NB4 (cell line): ENCODE results near the gene NTN3.

Source experiments
- DNase-seq: peaks from one replicate; pipeline ENCODE4 v3.0.0; 2010; ENCODE audit warnings: low read depth
- H3K4me3 ChIP-seq: one replicate; pipeline ENCODE4 v1.5.1; 2011; ENCODE audit warnings: mild to moderate bottlenecking, low read depth, low read length, moderate library complexity
- CTCF ChIP-seq: IDR thresholded peaks from one replicate; pipeline ENCODE4 v1.5.1; 2012; ENCODE audit warnings: low read depth, low read length
- MAX ChIP-seq: IDR thresholded peaks from 2 replicates; pipeline ENCODE4 v1.6.1; 2011; ENCODE audit warnings: low read depth, low read length
- MYC ChIP-seq: IDR thresholded peaks from 2 replicates; pipeline ENCODE4 v1.6.1; 2011; ENCODE audit warnings: low read depth, low read length
- POLR2A ChIP-seq: IDR thresholded peaks from 2 replicates; pipeline ENCODE4 v1.6.1; 2011; ENCODE audit warnings: mild to moderate bottlenecking; ENCODE audit not compliant: insufficient read length; ENCODE audit errors: extremely low read depth

The NTN3 gene

GRCh38 chr16:2501946-2502895, 31.1 kb downstream of the NTN3 start:
- DNase-seq = no peak
- H3K4me3 ChIP-seq = no peak overlapping the region
- TF ChIP-seq MAX = no peak
- no peak for TF ChIP-seq MYC
- no peak for TF ChIP-seq CTCF
- no peak for TF ChIP-seq POLR2A

- no peak for DNase-seq
- no peak overlapping the region for H3K4me3 ChIP-seq
- TF ChIP-seq MYC = no peak
- no peak for TF ChIP-seq MAX
- TF ChIP-seq POLR2A = no peak
- no peak for TF ChIP-seq CTCF
Observed at GRCh38 chr16:2505695-2506094, 34.6 kb downstream of the NTN3 start.

- no peak overlapping the region for H3K4me3 ChIP-seq
- no peak for DNase-seq
- no peak for TF ChIP-seq POLR2A
- no peak for TF ChIP-seq CTCF
- no peak for TF ChIP-seq MAX
- no peak for TF ChIP-seq MYC
Observed at GRCh38 chr16:2507052-2507659, 36.1 kb downstream of the NTN3 start.

GRCh38 chr16:2507665-2508064, 36.6 kb downstream of the NTN3 start:
- TF ChIP-seq CTCF = no peak
- no peak for TF ChIP-seq MAX
- TF ChIP-seq POLR2A = no peak
- no peak for TF ChIP-seq MYC
- H3K4me3 ChIP-seq = no peak overlapping the region
- DNase-seq = no peak

- H3K4me3 ChIP-seq = no peak overlapping the region
- DNase-seq = no peak
- no peak for TF ChIP-seq POLR2A
- no peak for TF ChIP-seq MAX
- no peak for TF ChIP-seq MYC
- TF ChIP-seq CTCF = no peak
Observed at GRCh38 chr16:2508722-2509400, 37.8 kb downstream of the NTN3 start.
